Neuronal stem cell (in vitro differentiated cells): ENCODE results near the gene LEMD2.

ENCODE experiments used
- DNase-seq: peaks from one replicate; pipeline ENCODE4 v3.0.0-alpha.2; 2013; ENCODE audit warnings: low spot score
- H2AFZ ChIP-seq: one replicate; pipeline ENCODE4 v1.6.1; 2013; ENCODE audit warnings: mild to moderate bottlenecking, low read length, inconsistent platforms
- H2AK5ac ChIP-seq: 2 replicates; pipeline ENCODE4 v1.6.1; 2013; ENCODE audit warnings: low read depth, mild to moderate bottlenecking, inconsistent platforms, low read length, moderate library complexity, mixed read lengths
- H2BK120ac ChIP-seq: 2 replicates; pipeline ENCODE4 v1.6.1; 2013; ENCODE audit warnings: low read depth, mild to moderate bottlenecking, inconsistent platforms, low read length, moderate library complexity, mixed read lengths
- H2BK12ac ChIP-seq: one replicate; pipeline ENCODE4 v1.6.1; 2013; ENCODE audit warnings: low read length, inconsistent platforms
- H2BK15ac ChIP-seq: 2 replicates; pipeline ENCODE4 v1.6.1; 2013; ENCODE audit warnings: mild to moderate bottlenecking, low read length, inconsistent platforms, mixed read lengths
- H2BK5ac ChIP-seq: one replicate; pipeline ENCODE4 v1.6.1; 2013; ENCODE audit warnings: inconsistent platforms, mild to moderate bottlenecking, low read length, moderate library complexity
- H3K14ac ChIP-seq: one replicate; pipeline ENCODE4 v1.6.1; 2013; ENCODE audit warnings: low read length, inconsistent platforms
- H3K18ac ChIP-seq: 2 replicates; pipeline ENCODE4 v1.6.1; 2013; ENCODE audit warnings: low read length, inconsistent platforms
- H3K23ac ChIP-seq: 2 replicates; pipeline ENCODE4 v1.6.1; 2013; ENCODE audit warnings: low read depth, mild to moderate bottlenecking, mixed read lengths, low read length, inconsistent platforms; ENCODE audit not compliant: poor library complexity
- H3K27ac ChIP-seq: replicated peaks from 3 replicates; pipeline ENCODE4 v1.5.1; 2013; ENCODE audit warnings: low read length, inconsistent platforms
- H3K27me3 ChIP-seq, 3 experiments: 2 replicates each; pipeline ENCODE4 v1.6.1; 2013; ENCODE audit warnings: low read length in 3 of 3, mild to moderate bottlenecking in 2 of 3, inconsistent platforms in 1 of 3, low read depth in 1 of 3, mixed read lengths in 1 of 3, moderate library complexity in 1 of 3; ENCODE audit not compliant: control insufficient read depth in 3 of 3, insufficient read depth in 3 of 3
- H3K36me3 ChIP-seq, 2 donors: replicated peaks in 1 of 2; 2 replicates each; pipeline ENCODE4 v1.6.1; 2013; ENCODE audit warnings: low read length in 2 of 2; ENCODE audit not compliant: control insufficient read depth in 2 of 2, insufficient read depth in 2 of 2
- H3K4ac ChIP-seq: 2 replicates; pipeline ENCODE4 v1.6.1; 2013; ENCODE audit warnings: inconsistent platforms, mild to moderate bottlenecking, low read length, moderate library complexity
- H3K4me1 ChIP-seq, 2 donors: 1 replicate in 1 of 2; 2 replicates in 1 of 2; pipeline ENCODE4 v1.6.1; 2013; ENCODE audit warnings: low read length in 2 of 2, low read depth in 1 of 2; ENCODE audit not compliant: control insufficient read depth in 2 of 2, insufficient read depth in 1 of 2
- H3K4me2 ChIP-seq: one replicate; pipeline ENCODE4 v1.6.1; 2013; ENCODE audit warnings: mild to moderate bottlenecking, low read length, inconsistent platforms; ENCODE audit not compliant: insufficient read depth, poor library complexity, severe bottlenecking
- H3K4me3 ChIP-seq, 2 donors: 2 replicates each; pipeline ENCODE4 v1.5.1; 2013; ENCODE audit warnings: low read length in 2 of 2, mild to moderate bottlenecking in 2 of 2, inconsistent platforms in 1 of 2, moderate library complexity in 1 of 2
- H3K79me1 ChIP-seq: one replicate; pipeline ENCODE4 v1.6.1; 2013; ENCODE audit warnings: low read depth, mild to moderate bottlenecking, inconsistent platforms, low read length, moderate library complexity
- H3K9ac ChIP-seq: one replicate; pipeline ENCODE4 v1.6.1; 2013; ENCODE audit warnings: mild to moderate bottlenecking, low read depth, low read length, inconsistent platforms; ENCODE audit not compliant: poor library complexity
- H3K9me3 ChIP-seq, 2 donors: replicated peaks in 1 of 2; 2 replicates each; pipeline versions ENCODE3 to v1.6.1; 2013; ENCODE audit warnings: low read length in 2 of 2, mild to moderate bottlenecking in 2 of 2, inconsistent platforms in 1 of 2, low read depth in 1 of 2, mixed read lengths in 1 of 2, moderate library complexity in 1 of 2; ENCODE audit not compliant: control insufficient read depth in 2 of 2, insufficient read depth in 1 of 2
- H4K8ac ChIP-seq: one replicate; pipeline ENCODE4 v1.6.1; 2013; ENCODE audit warnings: low read depth, mild to moderate bottlenecking, inconsistent platforms, low read length, moderate library complexity
- H4K91ac ChIP-seq: one replicate; pipeline ENCODE4 v1.6.1; 2013; ENCODE audit warnings: low read length, low read depth, mild to moderate bottlenecking, inconsistent platforms; ENCODE audit not compliant: poor library complexity
- WGBS, 2 donors: extraction: QIAGEN DNeasy Blood & Tissue Kit; methylation state at CpG; one replicate each; pipeline ENCODE4 v1.1.7; 2013; ENCODE audit warnings: missing lambda C conversion rate in 2 of 2, mixed read lengths in 1 of 2; ENCODE audit not compliant: insufficient read length in 2 of 2, insufficient replicate concordance in 1 of 2; ENCODE audit errors: extremely low coverage in 2 of 2; 5-methylcytosine and 5-hydroxymethylcytosine counted together

LEMD2 gene

DNA sequence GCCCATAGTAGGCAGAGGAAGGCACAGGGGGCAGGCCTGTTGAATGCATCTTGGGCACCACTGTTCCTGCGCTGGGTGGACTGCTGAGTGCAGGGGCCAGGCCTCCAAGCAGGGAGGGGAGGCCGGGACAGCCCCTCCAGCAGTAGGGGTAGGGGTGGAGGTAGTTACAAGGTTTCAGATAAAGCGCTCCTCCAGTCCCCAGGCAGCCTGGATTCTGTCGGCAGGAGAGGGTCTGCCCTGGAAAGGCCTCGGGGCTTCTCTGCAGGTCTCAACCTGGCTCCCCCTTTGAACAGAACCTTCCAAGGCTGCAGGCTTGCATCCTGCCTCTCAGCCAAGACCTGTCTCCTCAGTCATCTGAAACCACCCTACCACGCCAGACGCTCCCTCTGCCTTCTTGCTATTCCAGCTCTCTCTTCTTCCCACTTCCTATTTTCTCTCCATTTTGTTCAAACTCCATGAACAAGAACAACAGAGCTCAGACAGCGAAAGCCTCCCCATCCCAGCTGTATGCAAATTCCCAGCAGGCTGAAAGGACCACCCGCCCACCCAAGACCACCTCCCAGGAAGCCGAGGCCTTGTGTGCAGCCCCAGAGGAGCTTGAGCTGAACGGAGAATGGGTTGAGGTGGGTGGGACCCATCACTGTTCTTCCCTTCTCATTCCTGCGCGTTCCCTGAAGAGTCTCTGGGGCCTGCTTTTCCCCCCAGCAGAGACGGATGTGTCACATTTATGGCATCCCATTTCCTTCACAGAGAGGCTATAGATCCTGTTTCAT is 13.4 kb upstream of the LEMD2 start:
- no peak overlapping the region for H3K14ac ChIP-seq
- H3K9ac ChIP-seq = no peak overlapping the region
- no peak overlapping the region for H2BK12ac ChIP-seq
- H2BK5ac ChIP-seq = no peak overlapping the region
- peak overlapping the region; percentile 7 for H2AK5ac ChIP-seq
- H3K36me3 ChIP-seq = no peaks in the 10 kb centered on the region
- no peak for DNase-seq
- no peak overlapping the region for H4K91ac ChIP-seq
- H3K27ac ChIP-seq = no peak overlapping the region
- peak overlapping the region; percentile 86 for H3K18ac ChIP-seq
- no peak overlapping the region for H3K23ac ChIP-seq
- no peak overlapping the region for H2BK15ac ChIP-seq
- peak overlapping the region; percentile 72 for H2AFZ ChIP-seq
- no peaks in the 10 kb centered on the region for H3K9me3 ChIP-seq
- H3K4me2 ChIP-seq = no peak overlapping the region
- no peak overlapping the region for H3K4me3 ChIP-seq
- H3K27me3 ChIP-seq = no peaks in the 10 kb centered on the region
- no CpG with 5 or more reads among the region's 14 CpGs for WGBS, 2 donors
- H4K8ac ChIP-seq = no peak overlapping the region
- peaks cover 17 to 31% of the 10 kb centered on the region in 2 donors for H3K4me1 ChIP-seq
- no peaks in the 10 kb centered on the region for H3K79me1 ChIP-seq
- H3K4ac ChIP-seq = no peak overlapping the region
- H2BK120ac ChIP-seq = no peak overlapping the region

GRCh38 chr6:33801611-33802010 is 12.7 kb upstream of the LEMD2 start:
- H3K4me2 ChIP-seq = no peak overlapping the region
- H3K9ac ChIP-seq = no peak overlapping the region
- H3K27ac ChIP-seq = no peak overlapping the region
- H2BK12ac ChIP-seq = no peak overlapping the region
- H2AFZ ChIP-seq = no peak overlapping the region
- peak overlapping the region; percentile 22 for H3K23ac ChIP-seq
- H4K8ac ChIP-seq = no peak overlapping the region
- no peak for DNase-seq
- WGBS, 2 donors = no CpG with 5 or more reads among the region's 5 CpGs
- peak overlapping the region; percentile 86 for H3K18ac ChIP-seq
- H3K4me3 ChIP-seq = no peak overlapping the region
- H3K14ac ChIP-seq = no peak overlapping the region
- H3K4me1 ChIP-seq = peaks cover 24 to 36% of the 10 kb centered on the region in 2 donors
- peak overlapping the region; percentile 8 for H2AK5ac ChIP-seq
- no peak overlapping the region for H2BK15ac ChIP-seq
- no peaks in the 10 kb centered on the region for H3K36me3 ChIP-seq
- H4K91ac ChIP-seq = no peak overlapping the region
- no peaks in the 10 kb centered on the region for H3K9me3 ChIP-seq
- no peaks in the 10 kb centered on the region for H3K79me1 ChIP-seq
- no peaks in the 10 kb centered on the region for H3K27me3 ChIP-seq
- no peak overlapping the region for H2BK120ac ChIP-seq
- H2BK5ac ChIP-seq = no peak overlapping the region
- H3K4ac ChIP-seq = no peak overlapping the region

- Histone ChIP-seq H3K18ac (no peak overlapping the region), H2BK15ac (no peak overlapping the region)
Measured at GRCh38 chr6:33800248-33800969, 11.5 kb upstream of the LEMD2 start.

GRCh38 chr6:33799454-33800113 is 10.7 kb upstream of the LEMD2 start:
- no peaks in the 10 kb centered on the region for H3K79me1 ChIP-seq
- no peak overlapping the region for H2BK120ac ChIP-seq
- peaks cover 31 to 38% of the 10 kb centered on the region in 2 donors for H3K4me1 ChIP-seq
- no peak overlapping the region for H3K23ac ChIP-seq
- H3K27me3 ChIP-seq = no peaks in the 10 kb centered on the region
- H3K27ac ChIP-seq = no peak overlapping the region
- H3K4ac ChIP-seq = no peak overlapping the region
- no peak overlapping the region for H2AFZ ChIP-seq
- no peaks in the 10 kb centered on the region for H3K9me3 ChIP-seq
- H2BK15ac ChIP-seq = peak overlapping the region; percentile 43
- H3K14ac ChIP-seq = no peak overlapping the region
- peak overlapping the region; percentile 68 for H3K18ac ChIP-seq
- no peak overlapping the region for H2BK12ac ChIP-seq
- H4K91ac ChIP-seq = no peak overlapping the region
- WGBS, 2 donors = no CpG with 5 or more reads among the region's 4 CpGs
- H3K36me3 ChIP-seq = no peaks in the 10 kb centered on the region
- no peak overlapping the region for H2AK5ac ChIP-seq
- no peak overlapping the region for H3K4me2 ChIP-seq
- H2BK5ac ChIP-seq = no peak overlapping the region
- DNase-seq = no peak
- H3K4me3 ChIP-seq = no peak overlapping the region
- H3K9ac ChIP-seq = peak overlapping the region; percentile 67
- no peak overlapping the region for H4K8ac ChIP-seq

More at GRCh38 chr6:33800248-33800969, 11.5 kb upstream of the LEMD2 start:
- Histone ChIP-seq H3K27me3 (no peaks in the 10 kb centered on the region), H3K36me3 (no peaks in the 10 kb centered on the region), H2AK5ac (no peak overlapping the region), H3K23ac (no peak overlapping the region), H3K79me1 (no peaks in the 10 kb centered on the region), H3K14ac (no peak overlapping the region), H3K4me2 (no peak overlapping the region), H3K9me3 (no peaks in the 10 kb centered on the region), H2BK12ac (no peak overlapping the region), H2AFZ (no peak overlapping the region), H3K4me1 (peaks cover 25 to 36% of the 10 kb centered on the region in 2 donors), H3K9ac (no peak overlapping the region), H4K8ac (no peak overlapping the region), H3K4ac (no peak overlapping the region), H3K4me3 (no peak overlapping the region), H2BK120ac (no peak overlapping the region), H2BK5ac (no peak overlapping the region), H3K27ac (no peak overlapping the region), H4K91ac (no peak overlapping the region)
- WGBS, 2 donors = no CpG with 5 or more reads among the region's 13 CpGs
- DNase-seq = no peak
